ENCODE measurements around the gene CNKSR3.

The CNKSR3 gene

GRCh38 chr6:154411076-154411475, 99.4 kb downstream of the CNKSR3 start:
- Mint-ChIP-seq H3K4me3 (no peak overlapping the region), H3K27me3 (peaks cover 21% of the 10 kb centered on the region), H3K4me1 (no peaks in the 10 kb centered on the region), H3K27ac (no peak overlapping the region), H3K9me3 (no peaks in the 10 kb centered on the region)
- DNase-seq (no peak), ATAC-seq (no peak)

- Mint-ChIP-seq H3K4me3 (no peak overlapping the region), H3K9me3 (no peaks in the 10 kb centered on the region), H3K27me3 (peaks cover 21% of the 10 kb centered on the region), H3K27ac (no peak overlapping the region), H3K4me1 (no peaks in the 10 kb centered on the region)
- ATAC-seq (no peak), DNase-seq (no peak)
Observed at GRCh38 chr6:154410619-154411072, 99.8 kb downstream of the CNKSR3 start.

- no peak for ATAC-seq
- no peaks in the 10 kb centered on the region for H3K4me1 Mint-ChIP-seq
Observed at GRCh38 chr6:154408891-154409500, 101.5 kb downstream of the CNKSR3 start.

GRCh38 chr6:154407440-154407839, 103.0 kb downstream of the CNKSR3 start:
- no peak for DNase-seq
- Mint-ChIP-seq H3K27me3 (peaks cover 6% of the 10 kb centered on the region), H3K4me1 (no peaks in the 10 kb centered on the region), H3K27ac (no peak overlapping the region), H3K4me3 (no peak overlapping the region), H3K9me3 (no peaks in the 10 kb centered on the region)
- no peak for ATAC-seq

More at GRCh38 chr6:154408891-154409500, 101.5 kb downstream of the CNKSR3 start:
- H3K27ac Mint-ChIP-seq = no peak overlapping the region
- H3K9me3 Mint-ChIP-seq = no peaks in the 10 kb centered on the region
- DNase-seq = no peak
- H3K4me3 Mint-ChIP-seq = no peak overlapping the region
- H3K27me3 Mint-ChIP-seq = peaks cover 16% of the 10 kb centered on the region

GRCh38 chr6:154406869-154407268, 103.6 kb downstream of the CNKSR3 start:
- no peak for ATAC-seq
- no peaks in the 10 kb centered on the region for H3K4me1 Mint-ChIP-seq
- H3K27ac Mint-ChIP-seq = no peak overlapping the region
- no peak overlapping the region for H3K4me3 Mint-ChIP-seq
- H3K9me3 Mint-ChIP-seq = no peaks in the 10 kb centered on the region
- peaks cover under 1% of the 10 kb centered on the region for H3K27me3 Mint-ChIP-seq
- DNase-seq = no peak

- Mint-ChIP-seq H3K4me1 (no peaks in the 10 kb centered on the region), H3K27ac (no peak overlapping the region), H3K4me3 (no peak overlapping the region), H3K9me3 (no peaks in the 10 kb centered on the region), H3K27me3 (no peaks in the 10 kb centered on the region)
- DNase-seq (no peak), ATAC-seq (no peak)
Observed at GRCh38 chr6:154406301-154406700, 104.2 kb downstream of the CNKSR3 start.

GRCh38 chr6:154404791-154405400, 105.6 kb downstream of the CNKSR3 start:
- Mint-ChIP-seq H3K27me3 (no peaks in the 10 kb centered on the region), H3K4me1 (no peaks in the 10 kb centered on the region), H3K4me3 (no peak overlapping the region), H3K27ac (no peak overlapping the region), H3K9me3 (no peaks in the 10 kb centered on the region)
- ATAC-seq = no peak
- no peak for DNase-seq

- H3K4me3 Mint-ChIP-seq = no peak overlapping the region
- H3K4me1 Mint-ChIP-seq = no peaks in the 10 kb centered on the region
- H3K27me3 Mint-ChIP-seq = no peaks in the 10 kb centered on the region
- no peaks in the 10 kb centered on the region for H3K9me3 Mint-ChIP-seq
- ATAC-seq (no peak), DNase-seq (no peak)
- H3K27ac Mint-ChIP-seq = no peak overlapping the region
Observed at GRCh38 chr6:154403788-154404187, 106.7 kb downstream of the CNKSR3 start.

- no peaks in the 10 kb centered on the region for H3K4me1 Mint-ChIP-seq
- H3K27me3 Mint-ChIP-seq = no peaks in the 10 kb centered on the region
- H3K27ac Mint-ChIP-seq = no peak overlapping the region
- DNase-seq (no peak), ATAC-seq (no peak)
- H3K9me3 Mint-ChIP-seq = no peaks in the 10 kb centered on the region
- no peak overlapping the region for H3K4me3 Mint-ChIP-seq
Observed at GRCh38 chr6:154402081-154402780, 108.3 kb downstream of the CNKSR3 start.

GRCh38 chr6:154399097-154399496, 111.4 kb downstream of the CNKSR3 start:
- Mint-ChIP-seq H3K4me3 (no peak overlapping the region), H3K27me3 (no peaks in the 10 kb centered on the region), H3K27ac (no peak overlapping the region), H3K9me3 (no peaks in the 10 kb centered on the region), H3K4me1 (no peaks in the 10 kb centered on the region)
- no peak for DNase-seq
- ATAC-seq = no peak

- no peak overlapping the region for H3K27ac Mint-ChIP-seq
- no peaks in the 10 kb centered on the region for H3K27me3 Mint-ChIP-seq
- H3K9me3 Mint-ChIP-seq = no peaks in the 10 kb centered on the region
- DNase-seq (no peak), ATAC-seq (no peak)
- no peaks in the 10 kb centered on the region for H3K4me1 Mint-ChIP-seq
- H3K4me3 Mint-ChIP-seq = no peak overlapping the region
Observed at GRCh38 chr6:154397491-154398195, 112.8 kb downstream of the CNKSR3 start.

GRCh38 chr6:154395878-154396277, 114.6 kb downstream of the CNKSR3 start:
- no peak for ATAC-seq

GRCh38 chr6:154395316-154395715, 115.2 kb downstream of the CNKSR3 start:
- H3K9me3 Mint-ChIP-seq = no peaks in the 10 kb centered on the region

More at GRCh38 chr6:154395878-154396277, 114.6 kb downstream of the CNKSR3 start:
- DNase-seq = no peak
- H3K4me1 Mint-ChIP-seq = no peaks in the 10 kb centered on the region
- no peak overlapping the region for H3K4me3 Mint-ChIP-seq
- no peak overlapping the region for H3K27ac Mint-ChIP-seq
- H3K9me3 Mint-ChIP-seq = no peaks in the 10 kb centered on the region
- no peaks in the 10 kb centered on the region for H3K27me3 Mint-ChIP-seq

GRCh38 chr6:154394571-154394970, 115.9 kb downstream of the CNKSR3 start:
- ATAC-seq = no peak
- H3K27me3 Mint-ChIP-seq = no peaks in the 10 kb centered on the region
- peaks cover under 1 to 1% of the 10 kb centered on the region in 2 donors for H3K9me3 Mint-ChIP-seq
- no peak overlapping the region for H3K4me3 Mint-ChIP-seq
- DNase-seq = no peak
- H3K4me1 Mint-ChIP-seq = no peaks in the 10 kb centered on the region
- H3K27ac Mint-ChIP-seq = no peak overlapping the region

More at GRCh38 chr6:154395316-154395715, 115.2 kb downstream of the CNKSR3 start:
- Mint-ChIP-seq H3K4me1 (no peaks in the 10 kb centered on the region), H3K27ac (no peak overlapping the region), H3K4me3 (no peak overlapping the region), H3K27me3 (no peaks in the 10 kb centered on the region)
- no peak for ATAC-seq
- DNase-seq = no peak

GRCh38 chr6:154390034-154390433, 120.5 kb downstream of the CNKSR3 start:
- Mint-ChIP-seq H3K4me3 (no peak overlapping the region), H3K4me1 (no peaks in the 10 kb centered on the region), H3K27ac (no peak overlapping the region), H3K9me3 (peaks cover 10 to 14% of the 10 kb centered on the region in 2 donors), H3K27me3 (peaks cover 14% of the 10 kb centered on the region)
- ATAC-seq (no peak), DNase-seq (no peak)

- H3K9me3 Mint-ChIP-seq = peaks cover 10 to 14% of the 10 kb centered on the region in 2 donors
- H3K27ac Mint-ChIP-seq = no peak overlapping the region
- H3K27me3 Mint-ChIP-seq = peaks cover 17% of the 10 kb centered on the region
- no peak overlapping the region for H3K4me3 Mint-ChIP-seq
- no peak for DNase-seq
- ATAC-seq = no peak
- no peaks in the 10 kb centered on the region for H3K4me1 Mint-ChIP-seq
Observed at GRCh38 chr6:154388803-154389202, 121.7 kb downstream of the CNKSR3 start.
